Calu3 (cell line): Measurements from ENCODE around the gene HBG1. TPM values are rescaled to one million over a fixed set of nuclear protein-coding genes. Genes with fewer than 3 reads are reported as not detected.
"Not testable (repeated sequence)": the region's sequence is repeated elsewhere in the genome, so short reads cannot be mapped to it uniquely, and the experiment has no call there.

Experiments used
- BruUV-seq: library from RNA; stranded (reverse); fragments of 400-500 nt; replicated peaks from 2 replicates; lab custom pipeline; 2021; lab: Mats Ljungman, UMichigan
- CTCF ChIA-PET: fragments of 300-600 bp; sonication (Branson Sonifier 250); formaldehyde crosslinking; loops from one replicate; lab custom pipeline; 2022; ENCODE audit warnings: antibody characterized with exemption; lab: Charles Lee
- DNase-seq: peaks from one replicate; pipeline ENCODE4 v3.0.0; 2022
- H3K27ac Mint-ChIP-seq: one replicate; pipeline ENCODE4 v1.8.0; 2022; ENCODE audit warnings: mixed read lengths; ENCODE audit not compliant: unreplicated experiment
- H3K27me3 Mint-ChIP-seq: one replicate; pipeline ENCODE4 v1.8.0; 2022; ENCODE audit warnings: mixed read lengths; ENCODE audit not compliant: unreplicated experiment
- H3K36me3 Mint-ChIP-seq: one replicate; pipeline ENCODE4 v1.8.0; 2022; ENCODE audit warnings: mild to moderate bottlenecking, moderate library complexity, mixed read lengths; ENCODE audit not compliant: insufficient read depth, unreplicated experiment
- H3K4me1 Mint-ChIP-seq: one replicate; pipeline ENCODE4 v1.8.0; 2022; ENCODE audit warnings: mild to moderate bottlenecking, low read depth, mixed read lengths; ENCODE audit not compliant: unreplicated experiment
- H3K4me3 Mint-ChIP-seq: one replicate; pipeline ENCODE4 v1.8.0; 2022; ENCODE audit warnings: mild to moderate bottlenecking, low read depth, moderate library complexity, mixed read lengths; ENCODE audit not compliant: unreplicated experiment
- H3K9me3 Mint-ChIP-seq: one replicate; pipeline ENCODE4 v1.8.0; 2022; ENCODE audit warnings: low read depth, mixed read lengths; ENCODE audit not compliant: unreplicated experiment
- CTCF ChIP-seq: fragments of 200-600 bp; IDR thresholded peaks from one replicate; pipeline ENCODE4 v1.8.0; 2022; ENCODE audit warnings: antibody characterized with exemption; ENCODE audit not compliant: unreplicated experiment
- intact Hi-C: fragments of 100-400 bp; cut with micrococcal nuclease; formaldehyde crosslinking; loops from one replicate; pipeline ENCODE4 v1.10.0; 2022; ENCODE audit not compliant: unreplicated experiment
- total RNA-seq: library from RNA; stranded (reverse); gene quantifications from 2 replicates; pipeline ENCODE4 v1.2.3, GENCODE V29; 2022

The HBG1 gene
- total RNA-seq, 1 experiment from 2014 or later: not detected

- intact Hi-C loops: no loop called here
- CTCF ChIA-PET: no interaction called here
- H3K4me1 Mint-ChIP-seq: no peaks in the 10 kb centered on the region
- no TSS peak for BruUV-seq
- H3K27me3 Mint-ChIP-seq: peaks cover 29% of the 10 kb centered on the region
- TF ChIP-seq CTCF: no peak
- no peak overlapping the region for H3K4me3 Mint-ChIP-seq
- no peaks in the 10 kb centered on the region for H3K36me3 Mint-ChIP-seq
- peaks cover 3% of the 10 kb centered on the region for H3K9me3 Mint-ChIP-seq
- no peak overlapping the region for H3K27ac Mint-ChIP-seq
- DNase-seq: no peak
These were observed 3.2 kb upstream of the HBG1 start for GRCh38 chr11:5252919-5253265.

DNA sequence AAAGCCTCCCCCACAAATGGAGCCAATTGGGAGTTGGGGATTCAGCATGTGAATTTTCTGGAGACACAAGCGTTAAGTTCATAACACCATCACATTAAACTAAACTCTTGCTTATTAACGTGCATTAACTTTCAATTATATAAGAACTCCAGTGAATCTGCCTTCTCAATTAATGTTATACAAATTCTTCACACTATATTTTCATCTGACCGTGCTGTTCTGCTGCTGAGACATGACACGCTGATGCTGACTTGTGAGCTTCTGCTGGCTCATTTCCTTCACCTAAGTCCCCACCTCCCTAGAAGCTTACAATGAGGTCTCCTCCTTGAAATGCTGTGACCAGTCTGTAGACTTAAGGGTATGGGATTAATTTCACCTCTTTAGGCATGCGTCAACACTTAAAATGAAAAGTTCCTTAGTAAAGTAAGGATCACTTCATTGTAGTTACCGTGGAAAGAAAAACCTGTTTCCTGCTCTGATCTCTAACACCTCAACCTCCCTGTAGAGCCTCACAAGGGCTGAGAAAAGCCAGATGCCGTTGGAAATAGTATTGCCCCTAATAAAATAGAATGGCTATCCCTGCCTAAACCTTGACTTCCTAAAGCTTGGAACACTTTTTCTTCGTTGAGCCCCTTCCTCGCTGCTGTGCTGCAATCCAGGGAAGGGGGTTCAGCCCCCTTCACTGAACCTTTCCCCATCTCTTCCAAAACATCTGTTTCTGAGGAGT is 2.7 kb upstream of the HBG1 start:
- H3K4me1 Mint-ChIP-seq: no peaks in the 10 kb centered on the region
- H3K9me3 Mint-ChIP-seq: peaks cover 3% of the 10 kb centered on the region
- intact Hi-C loops: no loop called here
- DNase-seq: no peak
- no peak overlapping the region for H3K27ac Mint-ChIP-seq
- TF ChIP-seq CTCF: no peak
- peaks cover 34% of the 10 kb centered on the region for H3K27me3 Mint-ChIP-seq
- CTCF ChIA-PET: no interaction called here
- H3K36me3 Mint-ChIP-seq: no peaks in the 10 kb centered on the region
- BruUV-seq: no TSS peak
- no peak overlapping the region for H3K4me3 Mint-ChIP-seq

- DNase-seq: no peak
- no peak overlapping the region for H3K27ac Mint-ChIP-seq
- H3K4me1 Mint-ChIP-seq: no peaks in the 10 kb centered on the region
- intact Hi-C loops: no loop called here
- H3K36me3 Mint-ChIP-seq: no peaks in the 10 kb centered on the region
- peaks cover 3% of the 10 kb centered on the region for H3K9me3 Mint-ChIP-seq
- CTCF ChIA-PET: no interaction called here
- no peak overlapping the region for H3K4me3 Mint-ChIP-seq
- H3K27me3 Mint-ChIP-seq: peaks cover 40% of the 10 kb centered on the region
- TF ChIP-seq CTCF: no peak
- BruUV-seq: no TSS peak
These were observed 2.1 kb upstream of the HBG1 start for GRCh38 chr11:5251746-5252145.

GRCh38 chr11:5250543-5251204 is 1.0 kb upstream of the HBG1 start:
- Mint-ChIP-seq H3K4me1 (no peaks in the 10 kb centered on the region), H3K4me3 (no peak overlapping the region), H3K36me3 (no peaks in the 10 kb centered on the region), H3K27me3 (peaks cover 51% of the 10 kb centered on the region), H3K9me3 (peaks cover 3% of the 10 kb centered on the region), H3K27ac (no peak overlapping the region)
- no TSS peak for BruUV-seq
- intact Hi-C loops: no loop called here
- TF ChIP-seq CTCF: no peak
- CTCF ChIA-PET: no interaction called here
- DNase-seq: no peak

- CTCF ChIA-PET: interaction anchor here (0.7 kb wide), 1 partner anchor 20 kb away, joined by 3 read pairs; no protein-coding TSS in a partner anchor
- intact Hi-C loops, BruUV-seq, H3K27ac Mint-ChIP-seq, H3K36me3 Mint-ChIP-seq, DNase-seq, H3K4me3 Mint-ChIP-seq, H3K4me1 Mint-ChIP-seq, H3K9me3 Mint-ChIP-seq: not testable (repeated sequence)
- peaks cover 63% of the 10 kb centered on the region for H3K27me3 Mint-ChIP-seq
These were observed 1.2 kb downstream of the HBG1 start for GRCh38 chr11:5248498-5248897.
